Neural progenitor cell (in vitro differentiated cells): ENCODE results near the gene IWS1.

Experiments
- EZH2 ChIP-seq: fragments of 200-600 bp; sonication (generic); IDR thresholded peaks from 2 replicates; pipeline ENCODE4 v1.6.1; 2017; ENCODE audit warnings: antibody characterized with exemption, mild to moderate bottlenecking, moderate library complexity
- EZH2phosphoT487 ChIP-seq: fragments of 200-600 bp; sonication (generic); IDR thresholded peaks from 2 replicates; pipeline ENCODE4 v1.6.1; 2017; ENCODE audit warnings: antibody characterized with exemption
- TF ChIP-seq, protein P1 (sequence below): fragments of 200-600 bp; sonication (generic); IDR thresholded peaks from 2 replicates; pipeline ENCODE4 v1.5.1; 2017; ENCODE audit warnings: antibody characterized with exemption, mild to moderate bottlenecking

DNA sequence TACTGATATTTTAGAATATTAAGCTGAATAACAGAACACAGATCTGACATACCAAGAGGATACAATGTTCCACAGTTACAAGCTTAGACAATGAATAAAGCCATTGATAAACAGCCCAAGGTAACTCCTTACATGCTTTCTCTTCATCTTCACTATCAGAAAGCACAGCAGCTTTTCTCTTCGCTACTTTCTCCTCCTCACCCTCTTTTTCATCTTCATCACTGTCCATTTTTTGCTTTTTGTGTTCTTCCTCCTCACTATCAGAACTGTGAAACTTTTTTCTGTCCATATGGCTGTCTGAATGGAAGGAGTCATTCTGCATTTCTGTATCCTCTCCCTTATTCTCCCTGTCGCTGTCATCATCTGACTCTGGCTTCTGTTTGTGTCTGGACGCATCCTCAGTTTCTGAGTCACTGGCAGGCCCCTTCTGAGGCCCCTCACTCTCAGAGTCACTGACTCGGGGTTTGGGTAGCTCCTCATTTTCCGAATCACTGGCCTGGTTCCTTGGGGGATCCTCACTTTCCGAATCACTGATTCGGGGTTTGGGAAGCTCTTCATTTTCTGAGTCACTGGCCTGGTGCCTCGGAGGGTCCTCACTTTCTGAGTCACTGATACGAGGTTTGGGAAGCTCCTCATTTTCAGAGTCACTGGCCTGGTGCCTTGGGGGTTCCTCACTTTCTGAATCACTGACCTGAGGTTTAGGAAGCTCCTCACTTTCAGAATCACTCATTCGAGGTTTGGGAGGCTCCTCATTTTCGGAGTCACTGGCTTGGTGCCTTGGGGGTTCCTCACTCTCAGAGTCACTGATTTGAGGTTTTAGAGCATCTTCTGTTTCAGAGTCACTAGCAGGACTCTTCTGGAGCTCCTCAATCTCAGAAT, 21.5 kb downstream of the IWS1 start:
- TF ChIP-seq, protein P1, sequence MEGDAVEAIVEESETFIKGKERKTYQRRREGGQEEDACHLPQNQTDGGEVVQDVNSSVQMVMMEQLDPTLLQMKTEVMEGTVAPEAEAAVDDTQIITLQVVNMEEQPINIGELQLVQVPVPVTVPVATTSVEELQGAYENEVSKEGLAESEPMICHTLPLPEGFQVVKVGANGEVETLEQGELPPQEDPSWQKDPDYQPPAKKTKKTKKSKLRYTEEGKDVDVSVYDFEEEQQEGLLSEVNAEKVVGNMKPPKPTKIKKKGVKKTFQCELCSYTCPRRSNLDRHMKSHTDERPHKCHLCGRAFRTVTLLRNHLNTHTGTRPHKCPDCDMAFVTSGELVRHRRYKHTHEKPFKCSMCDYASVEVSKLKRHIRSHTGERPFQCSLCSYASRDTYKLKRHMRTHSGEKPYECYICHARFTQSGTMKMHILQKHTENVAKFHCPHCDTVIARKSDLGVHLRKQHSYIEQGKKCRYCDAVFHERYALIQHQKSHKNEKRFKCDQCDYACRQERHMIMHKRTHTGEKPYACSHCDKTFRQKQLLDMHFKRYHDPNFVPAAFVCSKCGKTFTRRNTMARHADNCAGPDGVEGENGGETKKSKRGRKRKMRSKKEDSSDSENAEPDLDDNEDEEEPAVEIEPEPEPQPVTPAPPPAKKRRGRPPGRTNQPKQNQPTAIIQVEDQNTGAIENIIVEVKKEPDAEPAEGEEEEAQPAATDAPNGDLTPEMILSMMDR, result no peak
- TF ChIP-seq EZH2, result no peak
- TF ChIP-seq EZH2phosphoT487, result no peak
